GM19395 (cell line): ENCODE results near the gene PTPRCAP.
A peak's percentile ranks its signal among the peaks of the same experiment; 100 is the strongest.
"Not testable (repeated sequence)": the region's sequence is repeated elsewhere in the genome, so short reads cannot be mapped to it uniquely, and the experiment has no call there.

Source experiments
- ATAC-seq: cut with Tn5 transposase; IDR thresholded peaks from one replicate; pipeline ENCODE4 v1.9.1; 2021; ENCODE audit warnings: mild to moderate bottlenecking, moderate library complexity; ENCODE audit not compliant: unreplicated experiment

Gene PTPRCAP

GRCh38 chr11:67465530-67465929, 28.0 kb upstream of the PTPRCAP start:
- not testable (repeated sequence) for ATAC-seq

GRCh38 chr11:67465189-67465510, 27.7 kb upstream of the PTPRCAP start:
- ATAC-seq = no peak

- ATAC-seq = peak; percentile 41
Measured at GRCh38 chr11:67464411-67465188, 27.1 kb upstream of the PTPRCAP start.

- ATAC-seq = no peak
Measured at GRCh38 chr11:67463680-67464410, 26.4 kb upstream of the PTPRCAP start.

- ATAC-seq = no peak
Measured at GRCh38 chr11:67463186-67463585, 25.7 kb upstream of the PTPRCAP start.

- no peak for ATAC-seq
Measured at GRCh38 chr11:67458266-67458665, 20.8 kb upstream of the PTPRCAP start.

GRCh38 chr11:67457453-67457852, 20.0 kb upstream of the PTPRCAP start:
- no peak for ATAC-seq

- ATAC-seq = no peak
Measured at GRCh38 chr11:67456068-67456705, 18.7 kb upstream of the PTPRCAP start.

- ATAC-seq = no peak
Measured at GRCh38 chr11:67455054-67455453, 17.6 kb upstream of the PTPRCAP start, which contains the start of gene CABP4. Gene CABP4, plus strand, starts transcription at chr11:67455354. Its CDS starts 70 bp downstream, at chr11:67455424.

GRCh38 chr11:67453816-67454732, 16.6 kb upstream of the PTPRCAP start:
- ATAC-seq = no peak

GRCh38 chr11:67452141-67452952, 14.9 kb upstream of the PTPRCAP start, which contains the start of gene GPR152:
Gene GPR152, minus strand, starts transcription at chr11:67452729. Its CDS starts 5 bp downstream, at chr11:67452724.
- no peak for ATAC-seq

- ATAC-seq = no peak
Measured at GRCh38 chr11:67451658-67451976, 14.1 kb upstream of the PTPRCAP start.

GRCh38 chr11:67450796-67451657, 13.5 kb upstream of the PTPRCAP start:
- ATAC-seq = no peak

GRCh38 chr11:67449116-67449844, 11.8 kb upstream of the PTPRCAP start:
- ATAC-seq = no peak

- no peak for ATAC-seq
Measured at GRCh38 chr11:67448220-67448609, 10.7 kb upstream of the PTPRCAP start.

GRCh38 chr11:67445515-67445914, 8.0 kb upstream of the PTPRCAP start:
- no peak for ATAC-seq

GRCh38 chr11:67442504-67443404, 5.3 kb upstream of the PTPRCAP start:
- no peak for ATAC-seq
